Vagina (tissue), 2 donors: ENCODE measurements around the gene BCAS4. TPM values are rescaled to one million over a fixed set of nuclear protein-coding genes. Genes with fewer than 3 reads are reported as not detected.
"Not testable (repeated sequence)": the region's sequence is repeated elsewhere in the genome, so short reads cannot be mapped to it uniquely, and the experiment has no call there.

ENCODE experiments used
- DNase-seq, 2 donors: peaks; one replicate each; pipeline ENCODE4 v3.0.0-alpha.2; 2017; ENCODE audit errors: extremely low spot score in 2 of 2
- H3K27ac ChIP-seq: fragments of 200-600 bp; sonication (generic); one replicate; pipeline ENCODE4 v1.5.1; 2019
- H3K27me3 ChIP-seq: fragments of 200-600 bp; sonication (generic); one replicate; pipeline ENCODE4 v1.5.1; 2019
- H3K36me3 ChIP-seq, 2 donors: fragments of 200-600 bp; sonication (generic); one replicate each; pipeline ENCODE4 v1.5.1; 2017 to 2019
- H3K4me1 ChIP-seq: fragments of 200-600 bp; sonication (generic); one replicate; pipeline ENCODE4 v1.5.1; 2019
- H3K4me3 ChIP-seq, 2 donors: fragments of 200-600 bp; sonication (generic); 1 replicate in 1 of 2; 2 replicates in 1 of 2; pipeline ENCODE4 v1.5.1; 2016 to 2019
- H3K9me3 ChIP-seq: fragments of 200-600 bp; sonication (generic); one replicate; pipeline ENCODE4 v1.5.1; 2019
- CTCF ChIP-seq, 3 experiments: fragments of 450-650 bp in 2 of 3; fragments of 200-600 bp in 1 of 3; sonication (generic) in 1 of 3; IDR thresholded peaks; one replicate each; pipeline ENCODE4 v1.5.1; 2017 to 2019; ENCODE audit warnings: antibody characterized with exemption in 3 of 3, mild to moderate bottlenecking in 2 of 3, moderate library complexity in 2 of 3
- POLR2A ChIP-seq, 2 donors: fragments of 450-650 bp; IDR thresholded peaks; one replicate each; pipeline ENCODE4 v1.6.1; 2017; ENCODE audit warnings: antibody characterized with exemption in 2 of 2, mild to moderate bottlenecking in 2 of 2, moderate library complexity in 2 of 2
- POLR2AphosphoS5 ChIP-seq, 2 donors: sonication (generic); formaldehyde crosslinking; IDR thresholded peaks; one replicate each; pipeline ENCODE4 v1.9.0; 2017; ENCODE audit warnings: antibody characterized with exemption in 2 of 2, mild to moderate bottlenecking in 2 of 2, low read depth in 1 of 2; ENCODE audit not compliant: insufficient read depth in 1 of 2
- intact Hi-C: fragments of 100-400 bp; cut with DNase I; formaldehyde crosslinking; loops from one replicate; pipeline ENCODE4 v1.15.1; 2023
- total RNA-seq: library from RNA; depleted of rRNA; stranded (reverse); fragments of >200 nt; gene quantifications from one replicate; pipeline ENCODE4 v1.2.3, GENCODE V29; 2016

BCAS4 gene
- total RNA-seq, 1 donor from 2014 or later = 1.7 TPM

- Histone ChIP-seq H3K27ac (no peak overlapping the region), H3K27me3 (no peaks in the 10 kb centered on the region), H3K4me1 (peaks cover 20% of the 10 kb centered on the region), H3K4me3 (no peak overlapping the region), H3K9me3 (no peaks in the 10 kb centered on the region), H3K36me3 (no peaks in the 10 kb centered on the region)
- no peak for DNase-seq
- TF ChIP-seq POLR2AphosphoS5 (IDR thresholded peaks at IDR 0.05; ENCODE audit: insufficient read depth in 1 of 2, low read depth in 1 of 2) (no peak), POLR2A (IDR thresholded peaks at IDR 0.05) (no peak), CTCF (IDR thresholded peaks at IDR 0.05) (no peak)
- intact Hi-C loops = no loop called here
These were observed 2.3 kb downstream of the BCAS4 start for GRCh38 chr20:50797142-50797541.

- H3K9me3 ChIP-seq = no peaks in the 10 kb centered on the region
- H3K27me3 ChIP-seq = no peaks in the 10 kb centered on the region
- intact Hi-C loops = no loop called here
- H3K27ac ChIP-seq = no peak overlapping the region
- no peaks in the 10 kb centered on the region for H3K36me3 ChIP-seq
- H3K4me1 ChIP-seq = peaks cover 20% of the 10 kb centered on the region
- DNase-seq = no peak
- no peak overlapping the region for H3K4me3 ChIP-seq
- TF ChIP-seq POLR2AphosphoS5 (IDR thresholded peaks at IDR 0.05; ENCODE audit: insufficient read depth in 1 of 2, low read depth in 1 of 2) (no peak), CTCF (IDR thresholded peaks at IDR 0.05) (no peak), POLR2A (IDR thresholded peaks at IDR 0.05) (no peak)
These were observed 3.8 kb downstream of the BCAS4 start for GRCh38 chr20:50798650-50799049.

DNA sequence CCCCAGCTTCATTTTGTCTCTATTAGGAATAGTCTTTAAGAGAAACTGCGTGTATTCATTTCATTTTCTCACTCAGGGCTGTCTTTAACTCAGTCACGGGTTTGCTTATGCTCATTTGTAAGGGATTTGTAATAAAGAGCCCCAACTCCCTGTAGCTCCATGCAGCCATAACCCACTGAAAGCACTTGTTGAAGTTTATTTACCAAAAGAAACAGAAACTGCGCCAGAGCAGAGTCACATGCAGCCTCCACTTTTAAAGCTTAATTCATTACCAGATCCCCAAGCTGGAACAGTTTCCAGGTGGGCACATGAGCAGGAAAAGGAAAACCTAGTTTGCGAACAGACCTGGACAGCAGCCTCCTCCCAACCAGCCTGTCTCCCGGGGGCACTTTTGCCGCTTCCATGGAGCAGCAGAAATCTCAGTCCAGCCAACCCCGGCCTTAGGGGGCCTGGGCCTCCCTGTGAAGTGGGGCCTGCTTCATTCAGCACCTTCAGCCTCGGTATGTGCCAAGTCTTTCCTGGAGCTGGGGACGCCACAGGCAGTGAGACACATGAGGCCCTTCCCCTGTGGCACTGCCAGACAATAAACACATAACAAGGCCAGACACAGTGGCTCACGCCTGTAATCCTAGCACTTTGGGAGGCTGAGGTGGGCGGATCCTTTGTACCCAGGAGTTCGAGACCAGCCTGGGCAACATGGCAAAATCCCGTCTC, 4.5 kb downstream of the BCAS4 start:
- no peaks in the 10 kb centered on the region for H3K27me3 ChIP-seq
- TF ChIP-seq POLR2A (IDR thresholded peaks at IDR 0.05) (no peak), POLR2AphosphoS5 (IDR thresholded peaks at IDR 0.05; ENCODE audit: insufficient read depth in 1 of 2, low read depth in 1 of 2) (no peak), CTCF (IDR thresholded peaks at IDR 0.05) (no peak)
- peaks cover 13% of the 10 kb centered on the region for H3K4me1 ChIP-seq
- intact Hi-C loops = no loop called here
- no peaks in the 10 kb centered on the region for H3K36me3 ChIP-seq
- no peak overlapping the region for H3K27ac ChIP-seq
- H3K4me3 ChIP-seq = no peak overlapping the region
- no peak for DNase-seq
- no peaks in the 10 kb centered on the region for H3K9me3 ChIP-seq

- Histone ChIP-seq H3K4me3 (no peak overlapping the region), H3K36me3 (no peaks in the 10 kb centered on the region), H3K27ac (no peak overlapping the region), H3K9me3 (no peaks in the 10 kb centered on the region), H3K27me3 (no peaks in the 10 kb centered on the region), H3K4me1 (peaks cover 10% of the 10 kb centered on the region)
- DNase-seq = no peak
- TF ChIP-seq POLR2AphosphoS5 (IDR thresholded peaks at IDR 0.05; ENCODE audit: insufficient read depth in 1 of 2, low read depth in 1 of 2) = no peak
- TF ChIP-seq POLR2A (IDR thresholded peaks at IDR 0.05) = no peak
- TF ChIP-seq CTCF (IDR thresholded peaks at IDR 0.05) = no peak
- intact Hi-C loops = no loop called here
These were observed 5.2 kb downstream of the BCAS4 start for GRCh38 chr20:50799890-50800550.

DNA sequence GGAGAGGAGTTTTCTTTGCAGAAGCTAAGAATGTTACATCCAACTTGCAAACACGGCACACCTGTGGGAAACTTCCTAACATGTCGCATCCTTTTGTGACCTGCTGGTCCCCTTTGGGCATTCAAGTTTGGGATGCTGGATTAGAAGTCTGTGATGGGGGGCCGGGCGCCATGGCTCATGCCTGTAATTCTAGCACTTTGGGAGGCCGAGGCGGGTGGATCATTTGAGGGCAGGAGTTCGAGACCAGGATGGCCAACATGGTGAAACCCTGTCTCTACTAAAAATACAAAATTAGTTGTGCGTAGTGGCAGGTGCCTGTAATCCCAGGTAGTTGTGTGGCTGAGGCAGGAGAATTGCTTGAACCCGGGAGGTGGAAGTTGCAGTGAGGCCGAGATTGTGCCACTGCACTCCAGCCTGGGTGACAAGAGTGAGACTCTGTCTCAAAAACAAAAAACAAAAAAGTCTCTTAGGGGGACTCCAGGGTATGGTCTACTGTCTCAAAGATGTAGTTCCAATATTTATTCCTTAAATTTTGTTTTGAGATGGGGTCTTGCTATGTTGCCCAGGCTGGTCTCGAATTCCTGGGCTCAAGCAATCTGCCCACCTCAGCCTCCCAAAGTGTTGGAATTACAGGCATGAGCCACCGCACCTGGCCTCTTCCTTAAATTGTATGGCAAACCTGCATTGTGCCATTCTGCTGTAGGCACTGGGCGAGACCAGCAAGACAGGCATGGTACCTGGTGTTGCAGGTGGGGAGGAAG, 6.3 kb downstream of the BCAS4 start:
- H3K36me3 ChIP-seq, H3K4me3 ChIP-seq, intact Hi-C loops, H3K4me1 ChIP-seq, H3K9me3 ChIP-seq, H3K27me3 ChIP-seq, H3K27ac ChIP-seq, DNase-seq: not testable (repeated sequence)
